OCI-LY7 (cell line): ENCODE results near the gene B3GAT1.

Experiments
- CTCF ChIP-seq: fragments of 200-600 bp; sonication (generic); conservative IDR thresholded peaks from 2 replicates; pipeline ENCODE4 v1.5.1; 2014; ENCODE audit warnings: mild to moderate bottlenecking, antibody characterized with exemption, low read length, moderate library complexity, mixed read lengths
- EZH2phosphoT487 ChIP-seq: fragments of 200-600 bp; sonication (generic); IDR thresholded peaks from 2 replicates; pipeline ENCODE4 v1.6.1; 2018; ENCODE audit warnings: low read depth, borderline replicate concordance, mild to moderate bottlenecking, mixed run types, antibody characterized with exemption, low read length, moderate library complexity, mixed read lengths

DNA sequence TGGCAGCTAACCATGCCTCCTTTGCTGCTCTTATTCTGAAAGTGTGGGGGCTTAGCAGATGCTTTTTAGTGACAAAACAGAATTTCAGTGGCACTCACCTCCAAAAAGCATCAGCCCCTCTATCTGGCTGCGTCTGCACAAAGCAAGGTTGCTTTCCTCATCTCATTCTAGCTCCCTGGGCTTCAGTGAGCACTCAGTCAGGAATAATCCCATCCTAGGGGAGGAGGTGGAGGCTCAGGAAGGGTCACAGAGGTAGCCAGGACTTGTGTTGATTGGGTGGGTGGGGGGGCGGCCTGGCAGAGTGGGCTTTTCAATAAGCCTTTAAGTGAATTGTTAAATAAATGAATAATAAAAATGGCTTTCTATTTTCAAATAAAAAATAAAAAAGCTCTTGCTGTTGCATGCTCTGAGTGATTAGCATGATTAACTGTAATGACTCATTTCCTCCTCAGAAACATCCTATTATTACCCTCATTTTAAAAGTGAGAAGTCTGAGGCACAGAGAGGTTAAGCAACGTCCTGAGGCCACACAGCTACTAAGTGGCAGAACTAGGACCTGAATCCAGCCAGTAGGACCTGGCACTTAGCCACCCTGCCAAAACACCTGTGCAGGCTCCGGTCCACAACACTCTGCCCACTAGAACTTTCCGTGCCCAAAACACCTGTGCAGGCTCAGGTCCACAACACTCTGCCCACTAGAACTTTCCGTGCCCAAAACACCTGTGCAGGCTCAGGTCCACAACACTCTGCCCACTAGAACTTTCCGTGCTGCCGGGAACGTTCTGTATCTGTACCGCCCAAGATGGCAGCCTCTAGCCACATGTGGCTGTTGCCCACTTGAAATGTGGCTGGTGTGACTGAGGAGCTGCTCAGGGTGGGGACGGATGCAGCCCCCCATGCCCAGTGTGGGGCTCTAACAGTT lies 5.5 kb downstream of the B3GAT1 start:
- TF ChIP-seq EZH2phosphoT487: no peak
- TF ChIP-seq CTCF: no peak
